8988T (cell line): ENCODE measurements around the gene TMEM54.

ENCODE experiments used
- DNase-seq: peaks from one replicate; pipeline ENCODE4 v3.0.0; 2011

TMEM54 gene

GRCh38 chr1:32878183-32878582, 23.0 kb downstream of the TMEM54 start:
- no peak for DNase-seq

GRCh38 chr1:32877211-32878110, 23.7 kb downstream of the TMEM54 start:
- no peak for DNase-seq

GRCh38 chr1:32876341-32877210, 24.6 kb downstream of the TMEM54 start:
- peak; percentile 91 for DNase-seq

- no peak for DNase-seq
Observed at GRCh38 chr1:32874860-32875752, 26.1 kb downstream of the TMEM54 start.

GRCh38 chr1:32873484-32873883, 27.7 kb downstream of the TMEM54 start:
- DNase-seq: no peak

GRCh38 chr1:32872192-32872460, 29.1 kb downstream of the TMEM54 start:
- DNase-seq: no peak

- no peak for DNase-seq
Observed at GRCh38 chr1:32871364-32872191, 29.6 kb downstream of the TMEM54 start.

- no peak for DNase-seq
Observed at GRCh38 chr1:32870615-32871363, 30.4 kb downstream of the TMEM54 start, which contains the start of gene FNDC5. Gene FNDC5, minus strand, starts transcription at chr1:32870912.

GRCh38 chr1:32869923-32870614, 31.1 kb downstream of the TMEM54 start:
- no peak for DNase-seq

- no peak for DNase-seq
Observed at GRCh38 chr1:32868806-32869455, 32.3 kb downstream of the TMEM54 start.

- DNase-seq: no peak
Observed at GRCh38 chr1:32868085-32868484, 33.1 kb downstream of the TMEM54 start.

GRCh38 chr1:32867671-32868070, 33.5 kb downstream of the TMEM54 start:
- DNase-seq: no peak

- no peak for DNase-seq
Observed at GRCh38 chr1:32867151-32867550, 34.0 kb downstream of the TMEM54 start.

- no peak for DNase-seq
Observed at GRCh38 chr1:32865639-32866405, 35.4 kb downstream of the TMEM54 start.

GRCh38 chr1:32864375-32865019, 36.7 kb downstream of the TMEM54 start:
- DNase-seq: no peak

GRCh38 chr1:32863881-32864245, 37.3 kb downstream of the TMEM54 start:
- DNase-seq: no peak

- DNase-seq: no peak
Observed at GRCh38 chr1:32863218-32863880, 37.8 kb downstream of the TMEM54 start.
